HEK293T (cell line): ENCODE data around the gene EBPL.

Source experiments
- CTCF ChIA-PET: fragments of 350-600 bp; formaldehyde crosslinking; extraction: SDS; loops from one replicate; lab custom pipeline; 2021; ENCODE audit warnings: antibody characterized with exemption, inconsistent platforms; lab: Yijun Ruan, JAX
- POLR2A ChIA-PET: fragments of 350-600 bp; formaldehyde crosslinking; extraction: SDS; loops from one replicate; lab custom pipeline; 2020; ENCODE audit warnings: antibody characterized with exemption, inconsistent platforms; lab: Yijun Ruan, JAX
- DNase-seq: peaks from one replicate; pipeline ENCODE4 v3.0.0; 2012; ENCODE audit warnings: mixed read lengths; ENCODE audit errors: extremely low spot score
- ARNT ChIP-seq: fragments of 450-650 bp; IDR thresholded peaks from 2 replicates; pipeline ENCODE4 v1.6.1; 2017; ENCODE audit warnings: mild to moderate bottlenecking
- BHLHE40 ChIP-seq: fragments of 450-650 bp; IDR thresholded peaks from 2 replicates; pipeline ENCODE4 v1.6.1; 2016; ENCODE audit warnings: mild to moderate bottlenecking, moderate library complexity, borderline replicate concordance
- CTBP1 ChIP-seq: fragments of 450-650 bp; IDR thresholded peaks from 2 replicates; pipeline ENCODE4 v1.6.1; 2016; ENCODE audit warnings: borderline replicate concordance
- ELF4 ChIP-seq: fragments of 450-650 bp; IDR thresholded peaks from 2 replicates; pipeline ENCODE4 v1.6.1; 2017; ENCODE audit warnings: antibody characterized with exemption
- FOXA1 ChIP-seq: fragments of 450-650 bp; IDR thresholded peaks from 2 replicates; pipeline ENCODE4 v1.6.1; 2016; ENCODE audit warnings: mild to moderate bottlenecking
- FOXK2 ChIP-seq: fragments of 450-650 bp; IDR thresholded peaks from 2 replicates; pipeline ENCODE4 v1.6.1; 2016; ENCODE audit warnings: mild to moderate bottlenecking
- FOXM1 ChIP-seq: fragments of 450-650 bp; IDR thresholded peaks from 2 replicates; pipeline ENCODE4 v1.6.1; 2017; ENCODE audit warnings: mild to moderate bottlenecking, borderline replicate concordance
- HDGF ChIP-seq: fragments of 450-650 bp; IDR thresholded peaks from 2 replicates; pipeline ENCODE4 v1.6.1; 2017; ENCODE audit warnings: antibody characterized with exemption, borderline replicate concordance
- L3MBTL2 ChIP-seq: fragments of 450-650 bp; conservative IDR thresholded peaks from 2 replicates; pipeline ENCODE4 v1.6.1; 2016; ENCODE audit warnings: mild to moderate bottlenecking
- LEF1 ChIP-seq: fragments of 450-650 bp; IDR thresholded peaks from 2 replicates; pipeline ENCODE4 v1.6.1; 2017; ENCODE audit warnings: mild to moderate bottlenecking, borderline replicate concordance
- NFRKB ChIP-seq: fragments of 450-650 bp; IDR thresholded peaks from 2 replicates; pipeline ENCODE4 v1.6.1; 2016; ENCODE audit warnings: mild to moderate bottlenecking, moderate library complexity
- SP1 ChIP-seq: fragments of 450-650 bp; IDR thresholded peaks from 2 replicates; pipeline ENCODE4 v1.6.1; 2017
- SUZ12 ChIP-seq: fragments of 450-650 bp; IDR thresholded peaks from 2 replicates; pipeline ENCODE4 v1.6.1; 2016; ENCODE audit warnings: mild to moderate bottlenecking
- TARDBP ChIP-seq: fragments of 450-650 bp; IDR thresholded peaks from 2 replicates; pipeline ENCODE4 v1.6.1; 2016
- ZNF384 ChIP-seq: fragments of 450-650 bp; IDR thresholded peaks from 2 replicates; pipeline ENCODE4 v1.6.1; 2016
- TF ChIP-seq, protein P1 (sequence below): fragments of 450-650 bp; IDR thresholded peaks from 2 replicates; pipeline ENCODE4 v1.6.1; 2016

The EBPL gene

DNA sequence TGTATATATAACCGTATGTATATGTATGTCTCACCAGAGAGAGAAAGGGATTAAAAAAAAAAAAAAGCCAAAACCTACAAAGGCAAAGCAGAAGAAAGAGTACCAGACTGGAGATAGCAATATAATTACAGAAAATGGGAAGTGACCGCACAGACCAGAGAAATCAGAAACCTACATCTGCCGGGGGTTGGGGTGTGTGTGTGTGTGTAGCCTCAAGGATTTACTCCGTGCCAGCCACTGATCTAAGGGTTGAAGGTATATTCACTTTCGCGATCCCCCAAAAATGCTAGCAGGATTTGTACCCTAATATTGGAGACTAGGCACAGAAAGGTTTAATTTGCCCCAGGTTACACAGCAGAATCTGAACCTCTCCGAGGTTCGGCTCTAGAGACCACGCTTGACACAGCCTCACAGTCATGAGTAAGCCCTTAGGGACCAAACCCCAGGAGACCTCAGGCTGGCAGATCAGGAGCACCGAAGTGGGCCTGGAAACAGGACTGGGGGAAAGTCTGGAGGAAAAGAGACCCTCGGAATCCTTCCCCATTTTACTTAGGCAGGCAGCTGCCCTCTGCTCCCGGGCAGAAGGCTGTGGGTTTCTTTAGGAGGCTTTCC, 48.1 kb downstream of the EBPL start:
- ChIA-PET POLR2A (no interaction called here), CTCF (interaction anchor here (0.6 kb wide), 1 partner anchor 10 kb away, joined by 3 read pairs; no protein-coding TSS in a partner anchor)
- DNase-seq, result no peak
- TF ChIP-seq SP1 (no peak), FOXM1 (no peak), ARNT (no peak), L3MBTL2 (no peak), CTBP1 (no peak), NFRKB (no peak), FOXA1 (no peak)

- no peak for DNase-seq
- ChIA-PET CTCF (no interaction called here), POLR2A (no interaction called here)
- TF ChIP-seq FOXA1 (no peak), ELF4 (no peak), L3MBTL2 (no peak), FOXK2 (no peak), ZNF384 (no peak), HDGF (no peak), CTBP1 (no peak), TARDBP (no peak), FOXM1 (no peak), BHLHE40 (no peak), SP1 (no peak)
- TF ChIP-seq, protein P1, sequence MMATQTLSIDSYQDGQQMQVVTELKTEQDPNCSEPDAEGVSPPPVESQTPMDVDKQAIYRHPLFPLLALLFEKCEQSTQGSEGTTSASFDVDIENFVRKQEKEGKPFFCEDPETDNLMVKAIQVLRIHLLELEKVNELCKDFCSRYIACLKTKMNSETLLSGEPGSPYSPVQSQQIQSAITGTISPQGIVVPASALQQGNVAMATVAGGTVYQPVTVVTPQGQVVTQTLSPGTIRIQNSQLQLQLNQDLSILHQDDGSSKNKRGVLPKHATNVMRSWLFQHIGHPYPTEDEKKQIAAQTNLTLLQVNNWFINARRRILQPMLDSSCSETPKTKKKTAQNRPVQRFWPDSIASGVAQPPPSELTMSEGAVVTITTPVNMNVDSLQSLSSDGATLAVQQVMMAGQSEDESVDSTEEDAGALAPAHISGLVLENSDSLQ, result no peak
These were observed 49.4 kb downstream of the EBPL start for GRCh38 chr13:49641801-49642291.

DNA sequence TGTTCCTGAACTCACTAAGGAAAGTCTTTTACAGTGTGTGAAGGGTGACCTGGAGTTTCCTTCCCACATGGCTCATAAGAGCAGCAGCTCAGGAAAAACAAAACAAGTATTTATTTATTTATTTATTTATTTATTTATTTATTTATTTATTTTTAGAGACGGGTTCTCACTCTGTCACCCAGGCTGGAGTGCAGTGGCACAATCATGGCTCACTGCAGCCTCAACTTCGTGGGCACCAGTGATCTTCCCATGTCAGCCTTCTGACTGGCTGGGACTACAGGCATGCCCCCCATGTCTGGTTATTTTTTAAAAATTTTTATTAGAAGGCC, 52.6 kb downstream of the EBPL start:
- ChIA-PET POLR2A (no interaction called here), CTCF (no interaction called here)
- no peak for TF ChIP-seq LEF1
- no peak for TF ChIP-seq SP1
- no peak for TF ChIP-seq BHLHE40
- TF ChIP-seq ZNF384, result no peak
- no peak for TF ChIP-seq FOXM1
- no peak for TF ChIP-seq L3MBTL2
- no peak for TF ChIP-seq ARNT
- TF ChIP-seq FOXK2, result no peak
- no peak for TF ChIP-seq ELF4
- TF ChIP-seq TARDBP, result no peak
- TF ChIP-seq NFRKB, result no peak
- TF ChIP-seq HDGF, result no peak
- TF ChIP-seq SUZ12, result no peak
- TF ChIP-seq, protein P1, result no peak
- DNase-seq, result no peak

- ChIA-PET CTCF (no interaction called here), POLR2A (no interaction called here)
These were observed 53.1 kb downstream of the EBPL start for GRCh38 chr13:49638030-49638743.

GRCh38 chr13:49636705-49637104, 54.6 kb downstream of the EBPL start:
- no peak for DNase-seq
- CTCF ChIA-PET, result no interaction called here

More at GRCh38 chr13:49638030-49638743, 53.1 kb downstream of the EBPL start:
- no peak for DNase-seq
- TF ChIP-seq HDGF (no peak), CTBP1 (no peak), FOXK2 (no peak), FOXA1 (no peak), SUZ12 (no peak), L3MBTL2 (no peak), FOXM1 (no peak), LEF1 (no peak), ZNF384 (no peak), ELF4 (no peak), SP1 (no peak), NFRKB (no peak), BHLHE40 (no peak), ARNT (no peak), TARDBP (no peak)
- TF ChIP-seq, protein P1, result no peak

More at GRCh38 chr13:49636705-49637104, 54.6 kb downstream of the EBPL start:
- TF ChIP-seq FOXM1 (no peak), FOXA1 (no peak), TARDBP (no peak), ZNF384 (no peak)
- TF ChIP-seq, protein P1, result no peak
- POLR2A ChIA-PET, result no interaction called here
